B cell (primary cell): ENCODE data around the gene TAS2R39. TPM values are rescaled to one million over a fixed set of nuclear protein-coding genes. Genes with fewer than 3 reads are reported as not detected.
A peak's percentile ranks its signal among the peaks of the same experiment; 100 is the strongest.

Experiments used
- ATAC-seq: fragments of 200-7000 bp; cut with Tn5 transposase; one replicate; pipeline ENCODE4 v1.10.0; 2021; ENCODE audit warnings: low read depth, mild to moderate bottlenecking, moderate number of reproducible peaks, moderate library complexity
- CTCF ChIA-PET: fragments of 350-600 bp; sonication (Branson Sonifier 250); formaldehyde crosslinking; loops from one replicate; lab custom pipeline; 2021; ENCODE audit warnings: antibody characterized with exemption, inconsistent platforms; lab: Charles Lee
- POLR2A ChIA-PET: fragments of 350-600 bp; sonication (Branson Sonifier 250); formaldehyde crosslinking; loops from one replicate; lab custom pipeline; 2021; ENCODE audit warnings: antibody characterized with exemption; lab: Charles Lee
- DNase-seq: peaks from one replicate; pipeline ENCODE4 v3.0.0; 2013
- H2AFZ ChIP-seq: 2 replicates; pipeline ENCODE4 v1.6.1; 2012; ENCODE audit warnings: mild to moderate bottlenecking, low read depth, low read length; ENCODE audit not compliant: insufficient read depth, poor library complexity, severe bottlenecking
- H3K27ac ChIP-seq, 2 donors: 1 replicate in 1 of 2; 2 replicates in 1 of 2; pipeline ENCODE4 v1.5.1; 2012 to 2013; ENCODE audit warnings: low read length in 2 of 2, mild to moderate bottlenecking in 2 of 2, moderate library complexity in 1 of 2
- H3K27me3 ChIP-seq, 4 experiments: fragments of 200-600 bp in 1 of 4; sonication (generic) in 1 of 4; replicated peaks in 1 of 4; 1 replicate in 2 of 4; 2 replicates in 2 of 4; pipeline versions ENCODE4 v1.6.1 to v1.7.0; 2013 to 2016; ENCODE audit warnings: low read length in 3 of 4, mild to moderate bottlenecking in 2 of 4, mixed read lengths in 1 of 4, moderate library complexity in 1 of 4; ENCODE audit not compliant: insufficient read depth in 4 of 4, control insufficient read depth in 3 of 4; ENCODE audit errors: control extremely low read depth in 1 of 4
- H3K36me3 ChIP-seq, 2 experiments: replicated peaks in 1 of 2; 1 replicate in 1 of 2; 2 replicates in 1 of 2; pipeline versions ENCODE4 v1.6.1 to v1.7.1; 2013; ENCODE audit warnings: low read length in 1 of 2; ENCODE audit not compliant: insufficient read depth in 2 of 2, control insufficient read depth in 1 of 2; ENCODE audit errors: control extremely low read depth in 1 of 2, extremely low read depth in 1 of 2
- H3K4me1 ChIP-seq, 2 donors: fragments of 200-600 bp in 1 of 2; sonication (generic) in 1 of 2; 1 replicate in 1 of 2; 2 replicates in 1 of 2; pipeline versions ENCODE4 v1.5.1 to v1.6.1; 2013 to 2017; ENCODE audit warnings: low read length in 2 of 2; ENCODE audit not compliant: control insufficient read depth in 2 of 2, insufficient read depth in 2 of 2
- H3K4me2 ChIP-seq: replicated peaks from 2 replicates; pipeline ENCODE3; 2012; ENCODE audit warnings: mild to moderate bottlenecking, low read depth, low read length; ENCODE audit not compliant: poor library complexity, severe bottlenecking
- H3K4me3 ChIP-seq, 5 experiments: fragments of 200-600 bp in 1 of 5; sonication (generic) in 1 of 5; 1 replicate in 3 of 5; 2 replicates in 2 of 5; pipeline versions ENCODE4 v1.5.1 to v1.7.0; 2011 to 2016; ENCODE audit warnings: low read length in 4 of 5, mild to moderate bottlenecking in 4 of 5, low read depth in 2 of 5, control low read depth in 1 of 5, moderate library complexity in 1 of 5; ENCODE audit not compliant: insufficient read depth in 1 of 5; ENCODE audit errors: control extremely low read depth in 1 of 5, extremely low read depth in 1 of 5
- H3K79me2 ChIP-seq: fragments of 200-600 bp; sonication (generic); one replicate; pipeline ENCODE4 v1.6.0; 2016; ENCODE audit warnings: low read length; ENCODE audit not compliant: control insufficient read depth, insufficient read depth
- H3K9ac ChIP-seq: fragments of 200-600 bp; sonication (generic); 2 replicates; pipeline ENCODE4 v1.6.1; 2017; ENCODE audit warnings: mild to moderate bottlenecking, low read length, moderate library complexity
- H3K9me3 ChIP-seq, 3 donors: one replicate each; pipeline versions ENCODE4 v1.6.1 to v1.7.1; 2013; ENCODE audit warnings: low read length in 2 of 3; ENCODE audit not compliant: control insufficient read depth in 2 of 3, insufficient read depth in 1 of 3; ENCODE audit errors: control extremely low read depth in 1 of 3
- H4K20me1 ChIP-seq: 2 replicates; pipeline ENCODE4 v1.6.0; 2012; ENCODE audit warnings: mild to moderate bottlenecking, low read length; ENCODE audit not compliant: insufficient read depth, control insufficient read depth, poor library complexity, severe bottlenecking
- H3K27ac Mint-ChIP-seq: one replicate; pipeline ENCODE4 v1.8.0; 2021; ENCODE audit warnings: mixed read lengths
- H3K27me3 Mint-ChIP-seq: one replicate; pipeline ENCODE4 v1.8.0; 2021; ENCODE audit warnings: mixed read lengths
- H3K4me1 Mint-ChIP-seq: one replicate; pipeline ENCODE4 v1.8.0; 2021; ENCODE audit warnings: mixed read lengths
- H3K4me3 Mint-ChIP-seq: one replicate; pipeline ENCODE4 v1.8.0; 2021; ENCODE audit warnings: mixed read lengths
- H3K9me3 Mint-ChIP-seq: one replicate; pipeline ENCODE4 v1.8.0; 2022; ENCODE audit warnings: mixed read lengths; ENCODE audit not compliant: insufficient read depth
- EZH2 ChIP-seq: IDR thresholded peaks from 2 replicates; pipeline ENCODE4 v1.6.1; 2012; ENCODE audit warnings: borderline replicate concordance, low read depth, mild to moderate bottlenecking, moderate library complexity, low read length; ENCODE audit not compliant: insufficient read depth, poor library complexity, severe bottlenecking
- WGBS: methylation state at CpG from one replicate; pipeline ENCODE4 v1.1.5; 2013; ENCODE audit warnings: missing lambda C conversion rate; ENCODE audit not compliant: insufficient coverage; 5-methylcytosine and 5-hydroxymethylcytosine counted together
- intact Hi-C: fragments of 100-400 bp; cut with micrococcal nuclease; formaldehyde crosslinking; loops from one replicate; pipeline ENCODE4 v1.10.0; 2022
- polyA plus RNA-seq: library from polyadenylated mRNA; depleted of rRNA; stranded (reverse); fragments of >200 nt; gene quantifications from 2 replicates; pipeline ENCODE4 v1.2.3, GENCODE V29; 2012
- total RNA-seq, 2 donors: library from RNA; stranded (reverse); fragments of 120-200 nt in 1 of 2; gene quantifications; 1 replicate in 1 of 2; 2 replicates in 1 of 2; pipeline versions ENCODE4 v1.2.3 to v1.2.4, GENCODE V29; 2013 to 2022
- TF ChIP-seq, protein P1 (sequence below): fragments of 200-600 bp; IDR thresholded peaks from one replicate; pipeline ENCODE4 v1.8.0; 2022; ENCODE audit warnings: antibody characterized with exemption, mild to moderate bottlenecking

Gene TAS2R39
- total and polyA plus RNA-seq, 2 donors (not counting 1 experiment from before 2014, with no cell fraction given): not detected

DNA sequence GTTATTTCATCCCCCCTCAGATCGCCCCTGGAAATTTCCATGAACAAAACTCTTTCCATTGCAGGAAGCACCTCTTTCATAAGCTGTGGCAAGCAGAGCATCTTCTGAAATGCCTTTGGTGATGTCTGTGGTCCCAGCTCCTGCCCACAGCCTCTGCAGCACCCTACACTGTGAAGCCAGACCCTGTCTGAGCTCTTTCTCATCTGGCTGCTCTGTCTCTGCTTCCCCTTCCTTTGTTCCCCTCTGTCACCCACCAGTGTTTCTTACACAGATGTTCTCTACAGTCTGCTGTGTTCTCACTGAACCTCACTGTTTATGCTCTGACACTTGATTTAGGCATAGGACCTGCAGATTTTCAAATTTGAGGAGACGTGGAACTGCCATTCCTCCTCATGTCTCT lies 1.9 kb upstream of the TAS2R39 start:
- Histone ChIP-seq H3K27me3 (no peaks in the 10 kb centered on the region), H3K9me3 (peaks cover 5 to 18% (median 8%) of the 10 kb centered on the region in 3 donors), H3K4me1 (peaks cover 26 to 29% of the 10 kb centered on the region in 2 donors), H3K4me2 (peak overlapping the region; percentile 65), H3K27ac (peak overlapping the region; percentile 51 to 79), H4K20me1 (no peaks in the 10 kb centered on the region), H3K4me3 (no peak overlapping the region), H3K79me2 (no peaks in the 10 kb centered on the region), H2AFZ (peak overlapping the region; percentile 36), H3K36me3 (no peaks in the 10 kb centered on the region), H3K9ac (peak overlapping the region; percentile 32)
- peak overlapping the region; percentile 5 for H3K4me3 Mint-ChIP-seq
- intact Hi-C loops: no loop called here
- 60% methylated on average over 1 of the region's 2 CpGs for WGBS
- H3K27me3 Mint-ChIP-seq: no peaks in the 10 kb centered on the region
- CTCF ChIA-PET: interaction anchor here (0.8 kb wide), 1 partner anchor 59 kb away, joined by 3 read pairs; no protein-coding TSS in a partner anchor
- ATAC-seq (peak; percentile 69), DNase-seq (peak; percentile 67)
- peak overlapping the region; percentile 71 for H3K27ac Mint-ChIP-seq
- peaks cover 34% of the 10 kb centered on the region for H3K4me1 Mint-ChIP-seq
- TF ChIP-seq EZH2: no peak
- TF ChIP-seq, protein P1, sequence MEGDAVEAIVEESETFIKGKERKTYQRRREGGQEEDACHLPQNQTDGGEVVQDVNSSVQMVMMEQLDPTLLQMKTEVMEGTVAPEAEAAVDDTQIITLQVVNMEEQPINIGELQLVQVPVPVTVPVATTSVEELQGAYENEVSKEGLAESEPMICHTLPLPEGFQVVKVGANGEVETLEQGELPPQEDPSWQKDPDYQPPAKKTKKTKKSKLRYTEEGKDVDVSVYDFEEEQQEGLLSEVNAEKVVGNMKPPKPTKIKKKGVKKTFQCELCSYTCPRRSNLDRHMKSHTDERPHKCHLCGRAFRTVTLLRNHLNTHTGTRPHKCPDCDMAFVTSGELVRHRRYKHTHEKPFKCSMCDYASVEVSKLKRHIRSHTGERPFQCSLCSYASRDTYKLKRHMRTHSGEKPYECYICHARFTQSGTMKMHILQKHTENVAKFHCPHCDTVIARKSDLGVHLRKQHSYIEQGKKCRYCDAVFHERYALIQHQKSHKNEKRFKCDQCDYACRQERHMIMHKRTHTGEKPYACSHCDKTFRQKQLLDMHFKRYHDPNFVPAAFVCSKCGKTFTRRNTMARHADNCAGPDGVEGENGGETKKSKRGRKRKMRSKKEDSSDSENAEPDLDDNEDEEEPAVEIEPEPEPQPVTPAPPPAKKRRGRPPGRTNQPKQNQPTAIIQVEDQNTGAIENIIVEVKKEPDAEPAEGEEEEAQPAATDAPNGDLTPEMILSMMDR: no peak
- POLR2A ChIA-PET: interaction anchor here (0.5 kb wide), 1 partner anchor 202 kb away, joined by 10 read pairs; no protein-coding TSS in a partner anchor
- H3K9me3 Mint-ChIP-seq: peaks cover 4% of the 10 kb centered on the region

DNA sequence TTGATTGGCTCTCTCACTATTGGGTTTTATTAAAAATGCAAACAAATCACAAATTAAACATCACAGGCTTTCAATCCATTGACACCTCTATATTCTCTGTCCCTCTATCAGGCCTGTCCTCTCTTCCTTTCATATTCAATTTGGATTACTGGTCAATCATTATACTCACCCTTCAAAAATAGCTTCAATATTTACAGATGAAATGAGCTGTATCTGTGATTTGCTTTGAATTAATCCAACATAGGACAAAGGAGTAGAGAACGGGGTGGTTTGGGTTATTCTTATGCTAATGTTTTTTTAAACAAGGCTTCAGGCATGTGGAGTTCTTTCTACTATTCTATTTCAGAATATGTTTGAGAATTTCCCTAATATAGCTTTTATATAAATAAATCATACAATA lies 2.3 kb downstream of the TAS2R39 start:
- ChIA-PET CTCF (no interaction called here), POLR2A (no interaction called here)
- no peak overlapping the region for H2AFZ ChIP-seq
- intact Hi-C loops: no loop called here
- H3K4me2 ChIP-seq: no peak overlapping the region
- H3K79me2 ChIP-seq: no peaks in the 10 kb centered on the region
- WGBS: no CpG with 5 or more reads among the region's 1 CpG
- no peaks in the 10 kb centered on the region for H3K9me3 Mint-ChIP-seq
- peaks cover 34% of the 10 kb centered on the region for H3K4me1 Mint-ChIP-seq
- no peak overlapping the region for H3K4me3 ChIP-seq
- no peak for ATAC-seq
- H3K27ac ChIP-seq: no peak overlapping the region
- TF ChIP-seq, protein P1: no peak
- no peak for TF ChIP-seq EZH2
- H3K4me3 Mint-ChIP-seq: no peak overlapping the region
- DNase-seq: no peak
- H3K4me1 ChIP-seq: peaks cover 26 to 29% of the 10 kb centered on the region in 2 donors
- H3K27ac Mint-ChIP-seq: no peak overlapping the region
- no peaks in the 10 kb centered on the region for H3K27me3 ChIP-seq
- no peaks in the 10 kb centered on the region for H3K27me3 Mint-ChIP-seq
- H3K9me3 ChIP-seq: no peaks in the 10 kb centered on the region
- H3K9ac ChIP-seq: no peak overlapping the region
- H4K20me1 ChIP-seq: no peaks in the 10 kb centered on the region
- H3K36me3 ChIP-seq: no peaks in the 10 kb centered on the region
